GM13977 (cell line): ENCODE results near the gene HEBP2.

Experiments used
- DNase-seq: peaks from one replicate; pipeline ENCODE4 v3.0.0; 2012; ENCODE audit warnings: low spot score
- in situ Hi-C: fragments of 300-500 bp; cut with MboI; formaldehyde crosslinking; loops from one replicate; pipeline ENCODE4 v1.12.0; 2022; ENCODE audit warnings: low sequenced_read_pairs, low pct_unique_long_range_greater_than_20kb, mixed read lengths, inconsistent platforms; ENCODE audit not compliant: unreplicated experiment
- TF ChIP-seq, protein P1 (sequence below): IDR thresholded peaks from 2 replicates; pipeline ENCODE4 v1.5.1; 2012; ENCODE audit warnings: mild to moderate bottlenecking, control low read depth; ENCODE audit not compliant: insufficient read depth; ENCODE audit errors: extremely low read depth, missing control alignments

HEBP2 gene

GRCh38 chr6:138372711-138373463 is 31.1 kb upstream of the HEBP2 start:
- DNase-seq: no peak
- in situ Hi-C loops: no loop called here
- TF ChIP-seq, protein P1, sequence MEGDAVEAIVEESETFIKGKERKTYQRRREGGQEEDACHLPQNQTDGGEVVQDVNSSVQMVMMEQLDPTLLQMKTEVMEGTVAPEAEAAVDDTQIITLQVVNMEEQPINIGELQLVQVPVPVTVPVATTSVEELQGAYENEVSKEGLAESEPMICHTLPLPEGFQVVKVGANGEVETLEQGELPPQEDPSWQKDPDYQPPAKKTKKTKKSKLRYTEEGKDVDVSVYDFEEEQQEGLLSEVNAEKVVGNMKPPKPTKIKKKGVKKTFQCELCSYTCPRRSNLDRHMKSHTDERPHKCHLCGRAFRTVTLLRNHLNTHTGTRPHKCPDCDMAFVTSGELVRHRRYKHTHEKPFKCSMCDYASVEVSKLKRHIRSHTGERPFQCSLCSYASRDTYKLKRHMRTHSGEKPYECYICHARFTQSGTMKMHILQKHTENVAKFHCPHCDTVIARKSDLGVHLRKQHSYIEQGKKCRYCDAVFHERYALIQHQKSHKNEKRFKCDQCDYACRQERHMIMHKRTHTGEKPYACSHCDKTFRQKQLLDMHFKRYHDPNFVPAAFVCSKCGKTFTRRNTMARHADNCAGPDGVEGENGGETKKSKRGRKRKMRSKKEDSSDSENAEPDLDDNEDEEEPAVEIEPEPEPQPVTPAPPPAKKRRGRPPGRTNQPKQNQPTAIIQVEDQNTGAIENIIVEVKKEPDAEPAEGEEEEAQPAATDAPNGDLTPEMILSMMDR: no peak

DNA sequence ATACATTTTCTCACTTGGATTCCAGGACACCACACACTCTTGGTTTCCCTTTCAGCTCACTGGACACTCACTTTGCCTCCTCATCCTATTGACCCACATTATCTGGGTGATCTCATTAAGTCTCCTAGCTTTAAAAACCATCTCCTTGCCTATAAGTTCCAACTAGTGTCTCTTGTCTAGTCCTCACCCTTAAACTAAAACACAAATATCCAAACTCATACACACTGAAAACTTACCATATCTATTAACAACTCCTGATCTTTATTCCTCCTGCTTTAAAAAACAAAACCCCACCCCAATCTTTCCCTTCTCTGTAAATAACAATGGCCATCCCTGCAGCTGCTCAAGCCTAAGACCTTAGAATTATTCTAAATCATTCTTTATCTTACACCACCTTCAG is 29.8 kb upstream of the HEBP2 start:
- in situ Hi-C loops: no loop called here
- TF ChIP-seq, protein P1: no peak
- DNase-seq: no peak

GRCh38 chr6:138374815-138375214 is 29.2 kb upstream of the HEBP2 start:
- TF ChIP-seq, protein P1: no peak
- in situ Hi-C loops: no loop called here
- DNase-seq: no peak

GRCh38 chr6:138377042-138377441 is 27.0 kb upstream of the HEBP2 start:
- in situ Hi-C loops: no loop called here
- no peak for DNase-seq
- TF ChIP-seq, protein P1: no peak

GRCh38 chr6:138377844-138378243 is 26.2 kb upstream of the HEBP2 start, which contains the start of gene SMIM28:
SMIM28 (plus strand) TSS chr6:138377905; CDS start chr6:138378073, 168 bp downstream.
- no peak for DNase-seq
- in situ Hi-C loops: no loop called here
- TF ChIP-seq, protein P1: no peak

- in situ Hi-C loops: no loop called here
- TF ChIP-seq, protein P1: no peak
- no peak for DNase-seq
Measured at GRCh38 chr6:138378463-138378862, 25.6 kb upstream of the HEBP2 start.
